Ammon's horn (tissue), 1 donor: Measurements from ENCODE around the gene COL6A2.
"Not testable (repeated sequence)": the region's sequence is repeated elsewhere in the genome, so short reads cannot be mapped to it uniquely, and the experiment has no call there.

Experiments
- DNase-seq: peaks from one replicate; pipeline ENCODE4 v3.0.0-alpha.2; 2016; ENCODE audit warnings: low spot score

Gene COL6A2

DNA sequence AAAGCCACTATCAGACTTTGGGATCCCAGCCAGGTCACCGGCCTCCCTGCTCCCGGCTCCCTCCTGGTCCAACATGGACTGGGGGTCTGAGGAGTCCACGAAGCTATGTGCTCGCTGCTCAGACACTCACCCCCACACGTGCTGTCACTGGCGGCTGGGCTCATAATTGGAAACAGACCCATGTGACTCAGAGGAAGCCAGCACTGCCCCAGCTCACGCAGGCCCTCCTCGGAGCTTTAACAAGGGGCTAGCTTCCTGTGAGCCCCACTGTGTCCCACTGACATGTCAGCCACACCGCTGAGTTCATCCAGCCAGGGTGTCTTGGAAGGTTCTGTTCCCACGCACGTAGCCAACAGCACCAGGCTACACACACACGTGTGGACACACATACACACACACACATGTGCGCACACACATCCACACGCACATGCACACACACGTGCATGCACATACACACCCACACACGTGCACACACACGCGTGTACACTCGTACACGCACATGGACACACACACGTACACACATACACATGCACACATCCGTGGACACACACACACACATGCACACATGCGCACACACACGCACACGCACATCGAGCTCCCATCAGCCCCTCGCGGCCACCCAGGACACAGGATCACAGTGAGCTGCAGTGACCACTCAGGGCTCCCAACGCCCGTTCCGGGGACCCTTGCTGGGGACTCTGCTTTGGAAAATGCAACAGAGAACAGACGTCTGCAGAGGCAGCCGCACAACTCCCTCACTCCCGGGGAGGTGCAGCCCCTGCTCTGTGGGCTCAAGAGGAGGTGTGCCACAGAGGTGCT, 18.4 kb upstream of the COL6A2 start:
- DNase-seq = no peak

DNA sequence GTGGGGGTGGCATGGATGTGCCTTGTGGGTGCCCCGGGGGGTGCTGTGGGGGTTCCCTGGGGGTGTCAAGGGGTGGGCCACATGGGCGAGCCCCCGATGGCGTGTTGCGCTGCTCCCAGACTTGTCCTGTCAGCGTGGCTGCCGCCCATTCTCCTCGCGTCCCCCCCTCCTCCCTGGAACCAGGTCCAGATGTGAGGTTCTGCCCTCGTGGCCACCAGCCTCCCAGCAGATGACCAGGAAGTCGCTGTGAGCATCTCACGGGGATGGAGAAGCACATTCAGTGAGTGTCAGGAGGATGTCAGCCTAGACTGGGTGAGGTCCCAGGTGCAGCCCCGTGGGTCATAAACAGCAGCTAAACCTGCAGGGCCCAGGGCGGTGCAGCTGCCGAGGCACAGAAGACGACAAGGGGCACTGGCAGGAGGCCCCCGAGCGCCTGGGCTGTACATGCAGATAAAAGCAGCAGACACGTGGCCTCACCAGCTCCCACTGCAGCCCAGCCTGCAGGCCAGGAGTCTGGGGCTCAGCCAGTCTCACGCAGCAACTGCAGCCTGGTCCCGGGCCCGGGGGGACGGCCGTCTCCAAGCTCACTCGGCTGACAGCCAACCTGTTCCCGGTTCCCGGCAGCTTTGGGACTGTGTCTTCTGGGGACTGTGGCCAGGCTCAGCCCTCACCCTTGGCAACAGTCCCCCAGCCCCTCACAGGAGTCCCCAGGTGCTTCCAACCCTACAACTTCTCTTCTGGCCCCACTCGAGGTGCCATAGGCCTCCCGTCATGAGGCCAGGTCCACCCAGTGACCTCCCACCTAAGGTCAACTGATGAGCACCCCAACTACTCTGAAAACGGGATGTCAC, 17.5 kb upstream of the COL6A2 start:
- DNase-seq = peak; percentile 40

DNA sequence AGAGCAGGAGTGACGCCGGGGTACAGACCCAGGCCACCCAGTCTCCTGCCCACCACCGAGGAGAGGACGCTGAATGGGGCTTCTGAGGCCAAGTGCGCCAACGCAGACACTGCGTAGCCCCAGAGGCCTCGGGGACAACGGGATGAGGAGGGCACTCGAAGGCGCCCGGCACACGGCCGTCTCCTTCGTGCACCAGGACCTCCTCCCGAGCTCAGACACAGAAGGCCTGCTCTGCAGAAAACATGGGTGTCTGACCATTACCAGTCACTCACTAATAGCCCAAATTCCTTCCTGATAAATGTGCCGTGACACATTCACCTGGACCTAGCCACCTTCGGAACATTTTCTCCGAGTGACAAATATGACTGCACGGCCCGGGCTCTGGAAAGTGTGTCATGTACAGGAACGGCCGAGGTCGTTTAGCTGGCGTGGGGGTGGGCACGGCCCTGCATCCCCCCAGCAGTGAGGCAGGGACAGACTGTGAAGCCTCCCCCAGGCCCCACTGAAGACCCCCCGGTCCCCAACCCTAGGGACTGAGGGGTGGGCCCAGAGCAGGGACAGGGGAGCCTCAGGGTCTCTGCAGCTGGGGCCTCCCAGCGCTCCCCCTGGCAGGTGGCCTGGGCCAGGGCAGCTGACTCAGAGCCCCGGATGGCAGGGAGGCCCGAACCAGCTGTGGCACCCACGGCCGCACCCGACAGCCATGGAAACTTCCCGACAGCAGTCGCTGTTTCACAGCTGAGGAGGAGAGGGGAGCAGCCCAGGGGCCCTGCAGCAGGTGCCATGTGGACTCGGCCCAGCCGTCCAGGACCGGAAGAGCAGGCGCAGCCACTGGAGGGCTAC, 16.7 kb upstream of the COL6A2 start:
- no peak for DNase-seq

DNA sequence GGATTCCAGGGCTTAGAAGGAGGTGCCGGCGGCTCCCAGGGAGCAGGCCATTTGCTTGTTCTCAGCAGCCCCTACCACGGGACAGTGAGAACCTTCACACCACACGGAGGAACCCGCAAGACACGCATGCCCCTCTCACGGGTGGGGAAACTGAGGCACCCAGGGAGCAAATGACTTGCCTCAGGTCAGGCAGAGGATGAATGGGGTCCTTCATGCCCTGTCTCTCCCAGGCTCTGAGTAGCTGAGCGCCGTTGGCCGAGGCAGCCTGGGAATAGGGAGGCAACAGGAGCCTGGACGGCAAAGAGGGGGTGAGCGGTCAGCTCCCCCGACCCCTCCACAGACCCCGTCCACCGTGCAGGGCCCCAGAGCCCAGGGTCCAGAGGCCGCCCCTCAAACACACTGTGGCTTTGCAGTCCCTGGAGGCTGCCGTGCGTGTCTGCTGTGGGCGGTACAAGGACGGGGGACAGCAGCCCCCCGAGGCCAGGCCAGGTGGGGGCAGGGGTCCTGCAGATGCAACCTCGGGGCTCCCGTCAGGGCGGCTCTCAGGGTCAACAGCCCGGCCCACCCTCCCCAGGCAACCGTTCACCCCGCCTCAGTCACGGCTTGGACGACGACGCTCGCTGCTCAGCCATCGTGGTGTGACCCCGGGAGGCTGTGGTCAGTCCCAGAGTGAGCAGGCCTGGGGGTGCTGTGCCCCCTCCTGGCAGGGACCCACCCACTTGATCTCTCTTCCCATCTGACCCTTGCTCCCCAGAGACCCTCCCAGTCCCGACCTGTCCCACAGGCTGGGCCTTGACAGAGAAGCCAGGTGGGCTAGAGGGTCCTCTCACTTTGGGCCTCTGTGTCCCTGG, 15.8 kb upstream of the COL6A2 start:
- DNase-seq = no peak

DNA sequence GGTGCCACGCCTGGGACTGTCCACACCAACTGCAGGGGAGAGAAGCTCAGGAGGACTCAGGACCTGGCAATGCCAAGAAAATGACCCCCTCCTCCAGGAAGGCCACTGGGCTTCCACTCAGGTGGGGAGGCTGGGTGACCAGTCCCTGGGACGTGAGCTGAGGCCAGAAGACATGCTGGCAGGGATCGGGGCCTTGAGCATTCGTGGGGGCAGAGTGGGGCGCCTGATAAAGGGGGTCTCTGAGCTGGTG, 15.3 kb upstream of the COL6A2 start:
- DNase-seq = no peak

DNA sequence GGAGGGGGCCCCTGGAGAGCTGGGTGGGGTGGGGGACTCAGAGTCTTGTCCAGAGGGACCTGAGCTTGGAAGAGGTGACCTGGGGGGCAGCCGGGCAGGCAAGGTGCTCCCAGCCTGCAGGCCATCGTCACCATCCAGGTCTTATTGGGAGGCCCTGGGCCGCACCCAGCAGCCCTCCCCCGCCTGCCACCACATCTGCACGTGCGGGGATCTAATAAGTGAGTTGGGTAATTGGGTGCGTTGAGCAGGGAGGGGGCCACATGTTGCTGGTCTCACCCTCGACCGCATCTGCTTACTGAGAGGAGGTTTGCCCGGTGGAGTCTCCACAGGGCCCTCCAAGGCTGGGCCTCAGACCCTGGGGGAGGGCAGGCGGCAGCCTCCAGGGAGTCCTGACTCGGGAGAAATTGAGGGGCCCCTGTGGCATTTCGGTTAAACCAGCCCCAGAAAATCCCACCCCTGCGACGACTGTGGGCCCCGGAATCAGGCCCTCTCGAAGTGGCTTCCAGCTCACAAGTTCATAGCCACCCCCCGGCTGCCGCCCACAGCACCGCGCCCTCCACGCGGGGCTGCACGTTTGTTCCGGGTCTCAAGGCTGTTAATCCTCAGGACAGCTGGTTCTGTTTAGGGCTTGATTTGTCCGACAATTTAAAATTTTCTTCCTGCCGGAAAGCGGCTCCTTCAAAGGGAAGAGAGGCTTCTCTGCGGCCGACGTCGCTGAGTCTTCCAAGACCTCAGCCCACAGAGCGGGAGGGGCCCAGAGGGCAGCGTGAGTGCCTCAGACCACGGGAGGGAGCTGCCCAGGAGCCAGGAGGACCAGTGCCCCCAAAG, 14.7 kb upstream of the COL6A2 start:
- DNase-seq = no peak

DNA sequence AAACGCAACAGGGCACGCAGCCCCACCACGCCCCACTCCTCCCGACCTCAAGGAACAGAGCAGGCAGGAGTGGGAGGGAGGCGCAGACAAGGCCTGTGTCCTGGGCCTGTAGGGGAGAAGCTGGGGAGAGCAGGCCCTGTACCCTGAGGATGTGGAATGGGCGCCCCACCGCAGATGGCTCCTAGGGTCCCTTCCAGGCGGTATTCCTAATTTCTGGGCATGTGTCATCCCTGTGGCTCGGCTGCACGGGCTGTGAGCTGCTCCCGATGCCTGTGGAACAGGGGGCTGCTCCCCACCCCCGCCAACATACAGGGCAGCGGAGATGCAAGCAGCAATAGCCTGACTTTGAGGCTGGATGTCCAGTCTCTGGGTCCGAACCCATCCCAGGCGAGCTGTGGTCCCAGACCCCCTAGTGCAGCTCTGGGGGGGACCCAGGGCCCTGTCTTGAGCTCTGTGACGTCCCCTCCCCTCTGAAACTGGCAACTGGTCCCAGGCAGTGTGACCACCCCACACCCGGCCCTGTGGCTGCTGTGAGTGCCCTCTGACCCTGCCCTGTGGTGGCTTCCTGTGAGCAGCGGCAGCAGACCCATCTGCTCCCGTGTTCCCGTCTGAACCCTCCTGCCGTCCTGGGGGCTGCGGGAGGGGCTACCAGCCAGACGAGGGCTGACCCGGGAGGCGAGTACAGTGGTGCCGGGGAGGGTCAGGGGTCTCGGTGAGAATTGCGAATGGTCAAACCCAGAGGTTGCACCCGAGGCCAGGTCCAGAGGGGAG, 13.9 kb upstream of the COL6A2 start:
- DNase-seq = no peak

DNA sequence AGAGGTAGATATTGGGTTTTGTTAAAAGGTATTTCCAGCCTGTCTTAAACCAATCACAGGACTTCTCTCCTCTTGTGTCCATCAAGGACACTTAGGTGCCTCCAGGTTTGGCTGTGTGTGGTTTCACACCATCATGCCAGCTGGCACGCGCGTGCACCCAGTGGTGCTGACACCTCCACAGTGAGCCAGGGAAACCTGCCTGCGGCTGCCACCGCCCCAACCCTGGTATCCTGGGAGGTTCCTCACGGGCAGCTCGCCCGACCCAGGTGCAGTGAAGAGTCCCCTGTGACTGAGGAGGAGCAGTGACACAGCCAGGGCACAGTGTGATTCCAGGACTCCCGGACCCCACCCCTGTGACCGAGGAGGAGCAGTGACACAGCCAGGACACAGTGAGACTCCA, 13.2 kb upstream of the COL6A2 start:
- no peak for DNase-seq

DNA sequence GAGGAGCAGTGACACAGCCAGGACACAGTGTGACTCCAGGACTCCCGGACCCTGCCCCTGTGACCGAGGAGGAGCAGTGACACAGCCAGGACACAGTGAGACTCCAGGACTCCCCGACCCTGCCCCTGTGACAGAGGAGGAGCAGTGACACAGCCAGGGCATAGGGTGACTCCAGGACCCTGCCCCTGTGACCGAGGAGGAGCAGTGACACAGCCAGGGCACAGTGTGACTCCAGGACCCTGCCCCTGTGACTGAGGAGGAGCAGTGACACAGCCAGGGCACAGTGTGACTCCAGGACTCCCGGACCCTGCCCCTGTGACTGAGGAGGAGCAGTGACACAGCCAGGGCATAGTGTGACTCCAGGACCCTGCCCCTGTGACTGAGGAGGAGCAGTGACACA, 12.7 kb upstream of the COL6A2 start:
- not testable (repeated sequence) for DNase-seq

DNA sequence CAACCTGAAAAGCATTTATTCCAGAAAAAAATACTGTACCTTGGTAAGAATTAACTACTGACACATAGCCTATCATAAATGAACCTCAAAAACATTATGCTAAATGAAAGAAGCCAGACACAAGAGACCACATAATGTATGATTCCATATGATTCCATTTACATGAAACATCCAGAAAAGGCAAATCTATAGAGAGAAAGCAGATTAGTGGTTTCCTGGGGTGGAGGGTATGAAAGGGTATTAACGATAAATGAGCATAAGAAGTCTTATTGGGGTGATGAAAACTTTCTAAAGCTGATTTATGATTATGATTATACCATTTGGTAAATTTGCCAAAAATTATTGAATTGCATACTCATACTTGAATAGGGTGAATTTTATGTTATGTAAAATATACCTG, 10.3 kb upstream of the COL6A2 start:
- DNase-seq = no peak

DNA sequence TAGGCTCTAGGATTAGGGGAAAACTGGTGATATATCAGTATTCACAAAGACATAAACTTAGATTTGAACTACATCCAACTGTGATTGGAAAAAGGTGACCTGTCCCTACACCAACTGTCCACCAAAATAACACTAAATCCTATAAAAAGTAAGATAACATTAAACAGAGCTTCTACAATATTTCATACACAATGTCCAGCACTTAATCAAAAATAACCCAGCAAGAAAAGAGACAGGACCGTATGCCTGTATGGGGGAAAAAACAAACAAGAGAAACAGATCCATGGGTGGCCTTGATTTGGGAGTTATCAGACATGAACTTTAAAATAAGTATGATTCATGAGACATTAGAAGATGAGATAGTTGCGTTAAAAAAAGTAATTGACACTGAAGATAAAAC, 9.7 kb upstream of the COL6A2 start:
- DNase-seq = no peak

DNA sequence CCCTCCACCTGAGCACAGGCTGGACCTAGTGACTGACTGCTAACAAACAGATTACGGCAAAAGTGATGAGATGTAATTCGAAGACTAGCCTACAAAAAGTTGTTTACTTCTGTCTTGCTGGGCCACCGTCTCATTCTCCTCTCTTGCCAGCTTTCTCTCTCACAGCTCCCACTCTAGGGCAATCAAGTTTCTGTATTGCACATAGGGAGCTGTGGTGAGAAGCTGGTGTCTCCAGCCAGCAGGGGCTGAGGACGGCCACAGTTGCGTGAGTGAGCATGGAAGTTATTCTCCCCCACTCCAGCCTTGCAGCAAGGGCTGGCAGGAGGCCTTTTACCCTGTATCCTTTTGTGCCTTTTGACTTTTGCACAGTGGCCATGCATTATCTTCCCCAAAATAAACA, 8.6 kb upstream of the COL6A2 start:
- DNase-seq = no peak

DNA sequence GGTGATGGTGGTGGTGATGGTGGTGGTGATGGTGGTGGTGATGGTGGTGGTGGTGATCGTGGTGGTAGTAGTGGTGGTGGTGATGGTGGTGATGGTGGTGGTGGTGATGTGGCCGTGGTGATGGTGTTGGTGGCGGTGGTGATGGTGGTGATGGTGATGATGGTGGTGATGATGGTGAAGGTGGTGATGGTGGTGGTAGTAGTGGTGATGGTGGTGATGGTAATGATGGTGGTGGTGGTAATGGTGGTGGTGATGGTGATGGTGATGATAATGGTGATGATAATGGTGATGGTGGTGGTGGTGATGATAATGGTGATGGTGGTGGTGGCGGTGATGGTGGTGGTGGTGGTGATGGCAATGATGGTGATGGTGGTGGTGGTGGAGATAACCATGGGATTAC, 6.8 kb upstream of the COL6A2 start:
- no peak for DNase-seq

DNA sequence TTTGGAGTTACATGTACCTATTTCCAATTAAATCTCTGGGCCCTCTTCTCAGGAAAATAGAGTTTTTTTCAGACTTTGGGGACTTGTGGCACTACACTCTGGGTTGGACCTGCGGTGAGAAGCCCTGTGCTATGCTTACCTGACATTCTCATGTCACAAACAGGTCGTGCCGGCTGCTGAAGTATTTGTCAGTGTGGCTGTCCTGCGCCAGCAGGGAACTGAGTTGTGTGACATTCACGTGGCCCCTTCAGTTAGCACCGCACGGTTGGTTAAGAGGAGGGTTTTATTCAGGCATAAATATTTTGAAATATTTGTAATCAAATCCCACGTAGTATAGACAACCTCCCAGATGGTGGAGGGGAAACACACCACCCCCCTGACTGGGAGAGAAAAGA, 6.3 kb upstream of the COL6A2 start:
- DNase-seq = no peak

DNA sequence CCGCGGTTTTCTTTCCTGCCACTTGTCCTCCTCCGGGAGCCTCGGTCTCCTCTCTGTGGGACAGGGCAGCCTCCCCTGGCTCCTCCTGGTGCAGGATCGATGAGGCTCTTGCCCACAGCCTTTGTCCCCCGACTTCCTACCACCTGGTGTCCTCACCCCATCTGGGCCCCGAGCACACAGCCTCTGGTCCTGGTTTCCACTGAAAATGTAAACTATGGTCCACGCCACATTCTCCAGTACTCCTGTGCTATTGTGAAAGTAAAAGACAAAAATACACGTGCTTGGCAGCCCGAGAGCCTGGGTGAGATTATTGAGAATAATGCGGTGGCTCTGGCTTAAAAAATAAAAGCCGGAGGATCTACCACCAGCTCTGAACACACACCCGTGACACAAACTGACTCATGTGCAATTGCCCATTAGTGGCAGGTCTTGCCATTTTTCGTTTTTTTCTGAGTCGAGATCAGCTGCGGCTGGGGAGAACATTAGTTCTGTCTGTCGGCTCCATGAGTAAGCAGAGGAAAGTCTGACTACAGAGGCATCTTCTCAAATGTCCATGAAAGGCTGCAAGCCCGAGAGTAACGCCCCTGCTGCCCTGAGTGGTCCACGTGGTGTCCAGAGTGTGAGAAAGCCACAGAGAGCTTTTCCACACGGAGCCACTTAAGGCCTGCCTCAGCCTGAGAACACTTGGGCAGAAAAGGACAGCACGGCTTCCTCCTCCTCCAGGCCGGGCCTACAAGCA, 5.7 kb upstream of the COL6A2 start:
- DNase-seq = no peak

DNA sequence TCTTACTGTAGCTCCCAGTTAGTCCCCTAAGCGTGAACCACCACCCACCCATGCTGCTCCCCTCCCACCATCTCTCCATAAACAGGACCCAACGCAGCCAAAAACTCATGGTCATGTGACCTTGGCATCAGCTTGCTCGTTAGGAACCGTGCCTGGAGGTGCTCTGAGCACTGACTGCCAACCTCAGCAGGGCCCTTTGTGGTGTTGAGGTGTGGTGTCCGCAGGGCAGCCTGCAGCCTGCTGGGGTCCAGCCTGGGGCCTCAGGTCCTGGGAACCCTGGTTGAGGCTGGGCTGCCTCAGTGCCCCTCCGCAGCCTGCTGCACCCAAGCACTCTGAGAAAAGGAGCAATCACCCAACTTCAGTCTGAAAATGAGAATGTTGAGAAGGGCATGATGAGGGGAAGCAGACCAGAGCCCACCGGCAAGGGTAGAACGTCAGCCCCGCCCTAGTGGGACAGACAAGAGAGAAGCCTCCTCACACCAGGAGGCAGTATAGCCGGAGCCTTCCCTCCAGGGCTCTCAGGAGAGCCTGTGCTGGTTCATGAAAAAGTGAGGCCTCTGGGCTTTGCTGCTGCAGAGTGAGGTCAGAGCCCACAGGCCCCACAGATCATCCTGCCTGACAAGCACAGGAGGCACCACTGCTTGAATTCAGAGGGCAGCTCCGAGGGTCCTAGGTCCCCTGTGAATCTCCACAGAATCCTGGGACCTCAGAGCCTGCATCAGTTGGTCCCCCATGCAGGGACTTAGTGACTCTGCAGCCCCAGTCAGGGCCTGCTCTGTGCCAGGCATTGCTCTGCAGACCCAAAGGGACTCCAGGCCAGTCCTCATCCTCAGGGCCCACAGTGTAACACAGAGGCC, 4.9 kb upstream of the COL6A2 start:
- no peak for DNase-seq

DNA sequence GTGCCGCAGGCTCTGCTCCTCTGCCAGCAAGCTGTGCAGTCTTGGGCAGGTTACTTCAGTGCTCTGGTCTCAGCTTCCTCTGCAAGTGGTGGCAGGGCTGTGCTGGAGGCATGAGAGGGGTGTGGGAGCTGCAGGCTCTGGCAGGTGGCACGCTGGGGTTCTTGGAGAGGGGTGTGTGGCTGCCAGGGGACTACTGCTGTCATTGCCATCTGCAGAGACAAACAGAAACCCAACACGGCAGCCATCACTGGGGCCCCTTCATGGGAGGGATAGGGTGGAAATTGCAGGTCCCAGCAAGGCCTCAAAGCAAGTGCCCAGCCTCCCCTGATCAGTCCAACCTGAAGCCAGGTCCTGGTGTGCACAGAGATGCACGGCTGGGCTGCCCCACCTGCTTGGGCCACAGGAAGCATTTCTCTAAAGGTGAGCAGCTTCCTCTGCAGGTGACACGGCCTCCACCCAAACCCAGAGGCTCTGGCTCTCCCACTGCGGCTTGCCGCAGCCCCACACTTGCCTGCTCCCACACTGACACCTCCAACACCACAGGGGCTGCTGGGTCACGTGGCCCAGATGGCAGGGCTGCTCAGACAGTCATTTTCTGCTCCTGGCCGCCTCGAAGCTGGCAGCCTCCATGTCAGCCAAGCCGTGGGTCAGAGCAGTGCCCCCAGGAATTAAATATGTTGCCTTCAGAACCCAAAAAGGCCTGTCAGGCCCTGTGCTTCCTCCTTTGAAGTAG, 4.1 kb upstream of the COL6A2 start:
- DNase-seq = no peak
